LNCaP clone FGC (cell line): ENCODE measurements around the gene BAG2.

Source experiments
- DNase-seq: peaks from one replicate; pipeline ENCODE4 v3.0.0-alpha.2; 2011; ENCODE audit warnings: low read depth
- H3K4me3 ChIP-seq: 2 replicates; pipeline ENCODE4 v1.5.1; 2011; ENCODE audit warnings: mild to moderate bottlenecking, low read depth, low read length, control low read depth
- TF ChIP-seq, protein P1 (sequence below): IDR thresholded peaks from 2 replicates; pipeline ENCODE4 v1.5.1; 2012; ENCODE audit warnings: mild to moderate bottlenecking; ENCODE audit not compliant: control insufficient read depth, insufficient read depth; ENCODE audit errors: extremely low read depth

BAG2 gene

DNA sequence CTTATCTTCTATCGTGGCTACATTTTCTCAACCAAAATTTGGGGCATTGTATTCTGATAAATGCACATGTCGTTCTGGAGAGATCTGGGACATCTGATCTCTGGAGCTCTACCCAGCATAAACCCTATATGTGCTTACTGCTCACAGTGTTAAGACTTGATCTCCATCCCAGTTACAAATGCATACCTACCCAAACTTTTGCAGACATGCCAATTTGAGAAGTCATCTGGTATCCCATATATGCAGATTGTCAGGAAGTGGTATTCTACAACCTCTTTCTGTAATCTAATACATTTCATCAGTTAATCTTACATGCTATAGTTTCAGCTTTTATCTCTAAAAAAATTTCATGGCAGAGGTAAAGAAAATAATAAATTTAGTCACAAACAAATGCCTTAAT lies 11.2 kb downstream of the BAG2 start:
- TF ChIP-seq, protein P1, sequence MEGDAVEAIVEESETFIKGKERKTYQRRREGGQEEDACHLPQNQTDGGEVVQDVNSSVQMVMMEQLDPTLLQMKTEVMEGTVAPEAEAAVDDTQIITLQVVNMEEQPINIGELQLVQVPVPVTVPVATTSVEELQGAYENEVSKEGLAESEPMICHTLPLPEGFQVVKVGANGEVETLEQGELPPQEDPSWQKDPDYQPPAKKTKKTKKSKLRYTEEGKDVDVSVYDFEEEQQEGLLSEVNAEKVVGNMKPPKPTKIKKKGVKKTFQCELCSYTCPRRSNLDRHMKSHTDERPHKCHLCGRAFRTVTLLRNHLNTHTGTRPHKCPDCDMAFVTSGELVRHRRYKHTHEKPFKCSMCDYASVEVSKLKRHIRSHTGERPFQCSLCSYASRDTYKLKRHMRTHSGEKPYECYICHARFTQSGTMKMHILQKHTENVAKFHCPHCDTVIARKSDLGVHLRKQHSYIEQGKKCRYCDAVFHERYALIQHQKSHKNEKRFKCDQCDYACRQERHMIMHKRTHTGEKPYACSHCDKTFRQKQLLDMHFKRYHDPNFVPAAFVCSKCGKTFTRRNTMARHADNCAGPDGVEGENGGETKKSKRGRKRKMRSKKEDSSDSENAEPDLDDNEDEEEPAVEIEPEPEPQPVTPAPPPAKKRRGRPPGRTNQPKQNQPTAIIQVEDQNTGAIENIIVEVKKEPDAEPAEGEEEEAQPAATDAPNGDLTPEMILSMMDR = no peak
- DNase-seq = no peak
- H3K4me3 ChIP-seq = no peak overlapping the region

DNA sequence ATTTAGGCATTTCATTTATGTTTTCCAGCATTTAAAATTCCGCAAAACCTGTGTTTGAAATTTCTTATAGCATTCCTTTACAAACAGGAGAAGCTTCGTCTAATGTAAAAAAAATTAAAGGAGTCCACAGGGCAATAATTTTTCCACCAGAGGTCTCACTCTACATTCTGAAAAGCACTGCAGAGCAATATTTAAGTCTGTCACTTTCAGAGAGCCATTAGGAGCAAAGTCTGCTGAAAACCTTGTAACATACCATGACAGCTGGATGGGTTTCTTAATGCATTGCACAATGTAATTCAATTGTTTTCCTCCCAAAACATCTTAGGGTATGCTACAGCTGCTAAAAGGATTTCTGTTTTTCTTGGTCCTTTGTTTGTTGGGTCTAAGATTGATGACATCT lies 18.0 kb downstream of the BAG2 start:
- TF ChIP-seq, protein P1 = peak; percentile 50
- DNase-seq = no peak
- no peak overlapping the region for H3K4me3 ChIP-seq

DNA sequence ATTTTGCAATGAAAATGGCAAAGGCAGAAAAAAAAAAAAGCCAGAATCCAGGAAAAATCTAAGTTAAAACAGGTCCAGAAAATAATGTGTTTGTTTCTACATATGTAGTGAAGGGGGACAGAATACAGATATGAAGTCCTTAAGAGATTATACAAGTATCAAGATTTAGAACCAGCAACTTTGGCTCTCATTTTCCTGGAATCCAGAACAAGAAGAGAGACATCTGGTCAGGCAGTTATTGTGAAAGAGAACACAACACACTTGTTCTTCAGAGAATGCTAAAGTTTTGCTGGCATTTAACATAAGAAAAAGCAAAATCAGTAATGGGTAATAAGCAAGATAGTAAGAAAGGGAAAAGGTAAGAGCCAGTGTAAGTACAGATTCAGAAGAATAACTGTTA lies 21.1 kb downstream of the BAG2 start:
- no peak for DNase-seq
- no peak overlapping the region for H3K4me3 ChIP-seq
- TF ChIP-seq, protein P1 = no peak

DNA sequence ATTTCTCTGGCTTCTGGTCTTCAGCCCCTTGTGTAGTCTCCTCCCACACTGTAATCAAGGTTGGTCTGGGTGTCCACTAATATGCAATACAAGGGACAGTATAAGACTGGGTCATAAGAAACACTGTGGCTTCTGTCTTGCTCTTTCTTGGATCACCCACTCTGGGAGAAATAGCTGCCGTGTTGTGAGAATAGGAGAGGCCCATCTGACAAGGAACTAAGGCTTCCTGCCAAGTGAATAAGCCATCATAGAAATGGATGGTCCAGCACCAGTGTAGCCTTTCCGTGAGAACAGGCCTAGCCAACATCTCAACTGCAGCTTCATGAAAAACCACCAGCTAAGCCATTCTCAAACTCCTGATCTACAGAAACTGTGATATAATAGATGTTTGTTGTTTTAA lies 23.3 kb downstream of the BAG2 start:
- TF ChIP-seq, protein P1 = no peak
- DNase-seq = no peak
- no peak overlapping the region for H3K4me3 ChIP-seq

DNA sequence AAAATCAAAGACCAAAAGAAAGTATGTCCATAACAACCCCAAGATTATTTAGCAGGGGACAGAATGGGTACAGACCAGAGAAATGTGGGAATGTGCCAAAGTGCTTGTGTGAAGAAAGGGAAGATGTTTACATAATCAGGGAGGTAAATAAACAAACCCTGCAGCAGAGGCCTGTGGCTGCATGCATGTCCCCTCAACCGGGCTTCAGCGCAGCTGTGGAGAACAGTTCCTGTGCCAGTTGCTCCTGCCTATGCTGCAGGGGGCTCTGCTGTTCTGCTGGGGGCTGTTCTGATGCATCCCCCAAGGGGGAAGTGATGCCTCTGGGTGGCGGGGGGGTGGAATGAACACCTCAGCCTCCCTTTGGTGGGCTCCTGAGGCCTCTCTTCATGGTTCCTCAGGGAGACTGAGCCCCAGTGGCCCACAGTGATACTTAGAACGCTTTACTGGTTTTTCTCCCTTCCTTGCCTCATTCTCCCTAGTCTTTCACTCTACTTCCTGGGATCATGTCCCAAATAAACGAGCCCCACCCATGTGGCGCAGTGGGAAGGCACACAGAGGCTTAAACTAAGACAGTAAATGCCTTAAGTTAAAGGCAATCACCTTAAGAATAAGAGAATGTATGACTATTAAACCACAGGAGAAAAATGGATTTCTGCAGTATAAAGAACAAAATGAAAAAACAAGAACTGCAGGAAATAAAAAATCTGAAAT lies 27.0 kb downstream of the BAG2 start:
- DNase-seq = peak; percentile 46
- peak overlapping the region; percentile 28 for H3K4me3 ChIP-seq
- TF ChIP-seq, protein P1 = no peak

DNA sequence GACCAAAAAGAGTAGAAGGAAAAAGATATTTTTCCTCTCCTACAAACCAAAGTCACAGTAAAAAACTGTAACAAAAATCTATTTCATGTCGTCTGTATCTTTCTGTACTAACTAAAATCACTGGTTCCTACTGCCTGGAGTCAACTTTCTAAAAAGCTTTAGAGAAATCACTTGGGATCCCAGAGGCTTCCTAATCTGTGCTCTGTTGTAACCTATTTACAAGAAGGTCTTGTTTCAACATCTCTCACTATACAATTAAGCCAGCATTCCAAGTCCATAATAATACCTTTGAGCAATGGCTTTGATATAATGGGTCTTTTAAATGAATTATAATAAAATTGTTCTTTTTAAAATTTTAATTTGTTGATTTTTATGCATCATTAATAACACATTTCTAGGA lies 29.6 kb downstream of the BAG2 start:
- DNase-seq = no peak
- TF ChIP-seq, protein P1 = no peak
- H3K4me3 ChIP-seq = no peak overlapping the region

DNA sequence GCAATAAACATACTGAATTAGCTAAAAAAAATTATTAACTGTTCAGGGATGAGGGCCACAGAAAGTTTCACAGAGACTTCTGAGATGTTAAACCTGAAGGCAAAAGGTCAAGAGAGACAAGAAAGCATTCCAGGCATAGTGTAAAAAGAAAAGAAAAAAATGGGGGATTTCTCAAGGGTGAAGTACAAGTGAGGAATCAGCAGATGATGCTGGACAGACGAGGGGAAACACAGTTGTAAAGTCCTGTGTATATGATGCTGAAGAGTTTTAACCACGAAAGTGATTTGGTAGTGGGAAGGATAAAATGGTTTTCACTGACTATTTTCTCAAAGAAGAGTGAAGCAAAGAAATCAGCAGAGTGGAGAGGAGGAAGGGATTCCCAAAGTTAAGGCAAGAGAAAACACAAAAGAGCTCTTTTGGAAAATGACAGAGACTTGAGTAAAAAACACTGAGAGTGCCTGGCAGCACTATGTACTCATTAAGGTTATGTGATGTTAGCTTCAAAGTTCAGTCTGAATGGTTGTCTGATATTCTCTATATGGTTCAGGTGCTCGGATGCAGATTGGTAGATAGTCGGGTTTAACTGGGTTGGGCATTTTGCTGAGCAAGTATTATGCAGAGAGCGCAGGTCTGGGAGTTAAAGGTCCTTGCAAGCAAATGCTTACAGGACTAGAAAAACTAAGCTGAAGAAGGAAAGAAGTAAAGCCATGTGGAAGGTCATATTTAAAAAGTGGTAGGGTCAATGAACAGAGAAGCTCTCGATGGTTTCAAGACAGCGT lies 33.6 kb downstream of the BAG2 start:
- DNase-seq = no peak
- no peak overlapping the region for H3K4me3 ChIP-seq
- TF ChIP-seq, protein P1 = no peak
